ENCODE results near the gene ZBTB49. TPM values are rescaled to one million over a fixed set of nuclear protein-coding genes. Genes with fewer than 3 reads are reported as not detected.

Gene ZBTB49
- total RNA-seq, 1 experiment from 2014 or later: 7.2 TPM

DNA sequence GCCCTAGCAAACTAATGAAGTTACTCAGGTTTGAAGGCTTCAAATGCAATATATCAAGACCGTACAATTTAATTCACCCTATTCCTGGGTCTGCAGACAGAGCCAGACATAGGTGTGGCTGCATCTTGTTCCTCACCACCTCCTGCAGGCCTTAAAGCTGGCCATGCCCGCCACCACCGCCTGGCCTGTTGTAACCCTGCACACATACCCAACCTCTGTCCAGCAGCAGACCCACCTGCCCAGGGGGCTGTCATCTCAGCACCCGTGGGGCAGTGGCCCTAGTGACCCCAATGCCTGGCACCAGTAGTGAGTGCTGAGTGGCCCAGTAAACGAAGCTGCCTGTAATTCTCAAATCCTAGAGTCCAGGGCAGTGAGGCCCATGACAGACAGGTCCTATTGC lies 40.7 kb downstream of the ZBTB49 start:
- CTCF ChIA-PET: interaction anchor here (1.9 kb wide), 1 partner anchor 71 kb away, joined by 7 read pairs; no protein-coding TSS in a partner anchor
- no peak for TF ChIP-seq CTCF (IDR thresholded peaks at IDR 0.05; ENCODE audit: insufficient read depth in 1 of 2, low read depth in 1 of 2, low read length in 1 of 2, severe bottlenecking in 1 of 2, unreplicated experiment in 1 of 2)
- H3K9me3 ChIP-seq: no peaks in the 10 kb centered on the region
- H3K36me3 ChIP-seq (ENCODE audit: control insufficient read depth, insufficient read depth, low read length): no peaks in the 10 kb centered on the region
- H3K4me3 Mint-ChIP-seq (ENCODE audit: unreplicated experiment): no peak overlapping the region
- H3K9me3 Mint-ChIP-seq (ENCODE audit: unreplicated experiment): no peaks in the 10 kb centered on the region
- H3K36me3 Mint-ChIP-seq (ENCODE audit: insufficient read depth, unreplicated experiment): no peaks in the 10 kb centered on the region
- H3K4me1 Mint-ChIP-seq (ENCODE audit: low read depth, unreplicated experiment): no peaks in the 10 kb centered on the region
- no peak for DNase-seq
- no peak overlapping the region for H3K27ac Mint-ChIP-seq (ENCODE audit: unreplicated experiment)
- no peaks in the 10 kb centered on the region for H3K27me3 ChIP-seq (replicated peaks; ENCODE audit: control insufficient read depth, insufficient read depth, low read length)
- H3K27me3 Mint-ChIP-seq (ENCODE audit: insufficient read depth, unreplicated experiment): no peaks in the 10 kb centered on the region
- H3K4me3 ChIP-seq (ENCODE audit: low read depth, low read length): no peak overlapping the region
- POLR2A ChIA-PET: no interaction called here
- H3K4me1 ChIP-seq: no peaks in the 10 kb centered on the region
- no TSS peak for BruUV-seq (replicated peaks)
- intact Hi-C loops (cut with micrococcal nuclease; ENCODE audit: unreplicated experiment): no loop called here

- Histone ChIP-seq H3K9me3 (no peaks in the 10 kb centered on the region), H3K4me1 (no peaks in the 10 kb centered on the region), H3K4me3 (ENCODE audit: low read depth, low read length) (no peak overlapping the region), H3K27me3 (replicated peaks; ENCODE audit: control insufficient read depth, insufficient read depth, low read length) (no peaks in the 10 kb centered on the region), H3K36me3 (ENCODE audit: control insufficient read depth, insufficient read depth, low read length) (no peaks in the 10 kb centered on the region)
- H3K4me1 Mint-ChIP-seq (ENCODE audit: low read depth, unreplicated experiment): no peaks in the 10 kb centered on the region
- POLR2A ChIA-PET: no interaction called here
- no peaks in the 10 kb centered on the region for H3K36me3 Mint-ChIP-seq (ENCODE audit: insufficient read depth, unreplicated experiment)
- BruUV-seq (replicated peaks): no TSS peak
- H3K9me3 Mint-ChIP-seq (ENCODE audit: unreplicated experiment): no peaks in the 10 kb centered on the region
- CTCF ChIA-PET: interaction anchor here (1.9 kb wide), 1 partner anchor 73 kb away, joined by 7 read pairs; no protein-coding TSS in a partner anchor
- intact Hi-C loops (cut with micrococcal nuclease; ENCODE audit: unreplicated experiment): no loop called here
- TF ChIP-seq CTCF (IDR thresholded peaks at IDR 0.05; ENCODE audit: insufficient read depth in 1 of 2, low read depth in 1 of 2, low read length in 1 of 2, severe bottlenecking in 1 of 2, unreplicated experiment in 1 of 2): no peak
- no peak overlapping the region for H3K4me3 Mint-ChIP-seq (ENCODE audit: unreplicated experiment)
- H3K27ac Mint-ChIP-seq (ENCODE audit: unreplicated experiment): no peak overlapping the region
- no peak for DNase-seq
- H3K27me3 Mint-ChIP-seq (ENCODE audit: insufficient read depth, unreplicated experiment): peaks cover 4% of the 10 kb centered on the region
Observed at GRCh38 chr4:4332529-4332928, 42.5 kb downstream of the ZBTB49 start.

DNA sequence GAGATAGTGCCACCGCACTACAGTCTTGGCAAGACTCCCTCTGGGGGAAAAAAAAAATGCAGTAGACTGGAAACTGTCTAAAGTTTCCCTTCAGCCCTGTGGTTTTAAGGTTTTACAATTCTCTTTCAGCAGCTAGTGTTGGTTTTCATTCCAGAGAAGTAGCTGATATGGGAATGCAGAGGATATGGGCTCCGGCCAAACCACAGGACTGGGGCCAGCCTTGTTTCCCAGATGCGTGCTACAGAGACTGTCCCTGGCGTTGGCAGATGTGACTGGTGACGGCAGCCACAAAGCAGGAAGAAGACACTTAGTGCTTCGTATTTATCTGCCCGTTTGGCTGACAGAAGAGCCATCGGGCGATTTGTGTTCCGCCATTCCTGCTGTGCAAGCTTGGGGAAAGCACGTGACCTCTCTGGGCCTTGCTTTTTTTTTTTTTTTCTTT lies 43.2 kb downstream of the ZBTB49 start:
- H3K27me3 ChIP-seq (replicated peaks; ENCODE audit: control insufficient read depth, insufficient read depth, low read length): no peaks in the 10 kb centered on the region
- no peaks in the 10 kb centered on the region for H3K9me3 ChIP-seq
- no TSS peak for BruUV-seq (replicated peaks)
- no peak overlapping the region for H3K4me3 Mint-ChIP-seq (ENCODE audit: unreplicated experiment)
- H3K4me1 Mint-ChIP-seq (ENCODE audit: low read depth, unreplicated experiment): no peaks in the 10 kb centered on the region
- no peaks in the 10 kb centered on the region for H3K36me3 Mint-ChIP-seq (ENCODE audit: insufficient read depth, unreplicated experiment)
- no peaks in the 10 kb centered on the region for H3K36me3 ChIP-seq (ENCODE audit: control insufficient read depth, insufficient read depth, low read length)
- CTCF ChIA-PET: no interaction called here
- H3K4me3 ChIP-seq (ENCODE audit: low read depth, low read length): no peak overlapping the region
- POLR2A ChIA-PET: no interaction called here
- DNase-seq: no peak
- peaks cover 4% of the 10 kb centered on the region for H3K27me3 Mint-ChIP-seq (ENCODE audit: insufficient read depth, unreplicated experiment)
- no peak for TF ChIP-seq CTCF (IDR thresholded peaks at IDR 0.05; ENCODE audit: insufficient read depth in 1 of 2, low read depth in 1 of 2, low read length in 1 of 2, severe bottlenecking in 1 of 2, unreplicated experiment in 1 of 2)
- H3K9me3 Mint-ChIP-seq (ENCODE audit: unreplicated experiment): no peaks in the 10 kb centered on the region
- intact Hi-C loops (cut with micrococcal nuclease; ENCODE audit: unreplicated experiment): no loop called here
- H3K4me1 ChIP-seq: no peaks in the 10 kb centered on the region
- no peak overlapping the region for H3K27ac Mint-ChIP-seq (ENCODE audit: unreplicated experiment)

Data from Caco-2 (cell line).